ENCODE measurements around the gene RDH8. TPM values are rescaled to one million over a fixed set of nuclear protein-coding genes. Genes with fewer than 3 reads are reported as not detected.

RDH8 gene
- total and polyA plus RNA-seq, 2 of the 4 experiments (the other 2 are of a cell fraction): 0.18 TPM; not detected in 1

DNA sequence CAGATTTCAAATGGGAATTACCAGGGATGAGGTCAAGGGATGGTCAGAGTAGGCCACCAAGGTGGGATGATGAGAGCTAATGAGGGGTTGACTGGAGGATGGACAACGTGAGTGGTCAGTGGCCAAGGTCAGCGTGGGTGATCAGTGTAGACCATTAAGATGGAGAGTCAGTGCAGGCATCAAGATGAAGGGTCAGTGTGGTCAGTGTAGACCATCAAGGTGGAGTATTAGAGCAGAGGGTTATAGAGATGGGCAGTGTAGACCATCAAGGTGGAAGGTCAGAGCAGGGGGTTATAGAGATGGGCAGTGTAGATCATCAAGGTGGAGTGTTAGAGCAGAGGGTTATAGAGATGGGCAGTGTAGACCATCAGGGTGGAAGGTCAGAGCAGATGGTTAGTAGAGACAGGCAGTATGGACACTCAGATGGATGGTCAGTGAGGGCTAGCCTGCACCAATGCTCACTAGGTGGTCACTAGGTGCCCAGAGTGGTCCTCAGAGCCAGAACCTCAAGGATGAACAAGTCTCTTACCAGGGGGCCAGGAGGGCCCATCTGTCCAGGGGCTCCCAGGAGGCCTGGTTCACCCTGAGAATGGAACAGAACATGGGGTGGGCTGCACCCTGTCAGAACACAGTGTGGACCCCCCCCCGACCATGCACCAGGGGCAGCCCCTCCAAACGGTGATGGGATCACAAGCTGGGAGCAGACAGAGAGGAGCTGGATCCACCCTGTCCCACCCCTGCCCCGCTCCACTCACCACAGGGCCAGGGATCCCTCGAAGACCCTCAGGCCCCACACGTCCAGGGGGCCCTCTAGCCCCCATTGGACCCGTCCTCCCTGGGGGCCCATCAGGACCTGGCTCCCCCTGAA, 44.2 kb upstream of the RDH8 start:
- no peak for TF ChIP-seq MAZ (IDR thresholded peaks at IDR 0.05; ENCODE audit: borderline replicate concordance, low read depth, low read length)
- TF ChIP-seq, protein P1, sequence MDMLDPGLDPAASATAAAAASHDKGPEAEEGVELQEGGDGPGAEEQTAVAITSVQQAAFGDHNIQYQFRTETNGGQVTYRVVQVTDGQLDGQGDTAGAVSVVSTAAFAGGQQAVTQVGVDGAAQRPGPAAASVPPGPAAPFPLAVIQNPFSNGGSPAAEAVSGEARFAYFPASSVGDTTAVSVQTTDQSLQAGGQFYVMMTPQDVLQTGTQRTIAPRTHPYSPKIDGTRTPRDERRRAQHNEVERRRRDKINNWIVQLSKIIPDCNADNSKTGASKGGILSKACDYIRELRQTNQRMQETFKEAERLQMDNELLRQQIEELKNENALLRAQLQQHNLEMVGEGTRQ (IDR thresholded peaks at IDR 0.05; ENCODE audit: low read depth, low read length): no peak
- TF ChIP-seq FOS (IDR thresholded peaks at IDR 0.05; ENCODE audit: low read depth, low read length): no peak
- no peak for TF ChIP-seq RCOR1 (IDR thresholded peaks at IDR 0.05; ENCODE audit: insufficient replicate concordance, low read length)
- no peak for TF ChIP-seq CEBPB (IDR thresholded peaks at IDR 0.05; ENCODE audit: low read depth, low read length)
- H3K4me3 ChIP-seq (ENCODE audit: insufficient read depth, low read depth, low read length): no peak overlapping the region
- H3K79me1 ChIP-seq (ENCODE audit: low read depth in 1 of 2, low read length in 2 of 2): no peaks in the 10 kb centered on the region
- no peak for ATAC-seq (ENCODE audit: low read depth)
- H2BK120ac ChIP-seq (ENCODE audit: low read depth, low read length): 0 out of 2 replicates have a peak overlapping the region, but pooled peaks have one; percentile 5
- no peak for DNase-seq
- H3K36me3 ChIP-seq (ENCODE audit: control insufficient read depth, insufficient read depth, low read length): no peaks in the 10 kb centered on the region; the same call in 1 of the 2 replicates
- H4K91ac ChIP-seq (ENCODE audit: insufficient read depth, low read depth, low read length): no peak overlapping the region
- H3K18ac ChIP-seq (ENCODE audit: low read depth, low read length): no peak overlapping the region
- no peak overlapping the region for H3K27ac ChIP-seq (ENCODE audit: insufficient read depth, low read length)
- H3K56ac ChIP-seq (ENCODE audit: extremely low read depth, insufficient read depth, low read length): no peak overlapping the region
- WGBS, 2 experiments (ENCODE audit: extremely low coverage in 2 of 2, insufficient read length in 1 of 2): 74% methylated on average over 3 of the region's 8 CpGs; no CpG with 5 or more reads in 1 of the 2 experiments
- no TSS peak for BruUV-seq (replicated peaks)
- H2BK20ac ChIP-seq (ENCODE audit: low read depth, low read length): no peak overlapping the region
- CTCF ChIA-PET: no interaction called here
- no peak overlapping the region for H2BK15ac ChIP-seq (ENCODE audit: low read depth, low read length)
- H3K14ac ChIP-seq (replicated peaks; ENCODE audit: low read depth, low read length): no peak overlapping the region
- dilution Hi-C loops (cut with HindIII; ENCODE audit: low sequenced_read_pairs, unreplicated experiment) (no loop called here), intact Hi-C loops (cut with micrococcal nuclease) (no loop called here), in situ Hi-C loops (cut with MboI; ENCODE audit: low sequenced_read_pairs) (no loop called here)
- H3K9me1 ChIP-seq (ENCODE audit: insufficient read depth, low read length): no peaks in the 10 kb centered on the region
- H2AFZ ChIP-seq (replicated peaks; ENCODE audit: low read length, poor library complexity): no peak overlapping the region
- H2AK5ac ChIP-seq (ENCODE audit: low read depth, low read length): no peak overlapping the region
- POLR2A ChIA-PET (ENCODE audit: unreplicated experiment): no interaction called here
- no peak overlapping the region for H3K4ac ChIP-seq (ENCODE audit: low read depth, low read length)
- H3K23ac ChIP-seq (ENCODE audit: low read depth, low read length): no peak overlapping the region
- H3K27me3 ChIP-seq (ENCODE audit: control insufficient read depth, insufficient read depth, low read length): no peaks in the 10 kb centered on the region; the same call in 1 of the 2 replicates
- H4K5ac ChIP-seq (ENCODE audit: low read depth, low read length): no peak overlapping the region
- no peak overlapping the region for H2AK9ac ChIP-seq (replicated peaks; ENCODE audit: low read depth, low read length, poor library complexity)
- no peak overlapping the region for H3K9ac ChIP-seq (ENCODE audit: low read depth, low read length)
- no peaks in the 10 kb centered on the region for H3K9me3 ChIP-seq (ENCODE audit: control insufficient read depth, insufficient read depth, low read length)
- H3K4me1 ChIP-seq (ENCODE audit: control insufficient read depth, insufficient read depth, low read length): peaks cover 2% of the 10 kb centered on the region; the same call in 1 of the 2 replicates
- no peak overlapping the region for H4K8ac ChIP-seq (ENCODE audit: low read depth in 2 of 2, low read length in 2 of 2)
- no peaks in the 10 kb centered on the region for H4K20me1 ChIP-seq (ENCODE audit: insufficient read depth, low read length)
- H2BK5ac ChIP-seq (ENCODE audit: low read depth, low read length, poor library complexity, severe bottlenecking): no peak overlapping the region
- no peak overlapping the region for H3K4me2 ChIP-seq (ENCODE audit: low read depth, low read length)
